Measurements from ENCODE around the gene AKAP13.

AKAP13 gene

GRCh38 chr15:85388566-85389305 is 8.3 kb downstream of the AKAP13 start:
- no peaks in the 10 kb centered on the region for H3K36me3 ChIP-seq (replicated peaks)
- no peaks in the 10 kb centered on the region; the same call in 1 of the 2 replicates for H3K4me1 ChIP-seq
- in situ Hi-C loops (cut with MboI; ENCODE audit: low sequenced_read_pairs), result no loop called here
- no peaks in the 10 kb centered on the region for H3K9me3 ChIP-seq
- DNase-seq (ENCODE audit: low spot score in 2 of 2), result no peak
- no peaks in the 10 kb centered on the region for H3K27me3 ChIP-seq (ENCODE audit: low read depth)
- H3K4me3 ChIP-seq, result no peak overlapping the region

DNA sequence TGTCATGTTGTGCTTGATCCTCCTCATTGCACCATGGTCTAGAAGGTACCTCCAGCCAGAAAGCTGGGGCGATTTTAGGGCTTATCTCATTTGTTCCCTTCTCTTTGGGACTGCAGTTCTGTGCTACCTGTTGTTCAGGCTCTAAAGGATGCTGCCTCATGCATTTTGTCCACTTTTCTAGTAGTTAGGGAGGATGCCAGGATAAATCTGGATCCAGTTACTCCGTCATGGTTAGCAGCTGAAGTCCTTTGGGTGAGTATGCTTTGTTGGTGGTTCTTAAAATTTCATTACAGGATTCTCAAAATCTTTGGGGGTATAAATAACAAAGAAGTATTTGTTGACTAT is 8.9 kb downstream of the AKAP13 start:
- H3K36me3 ChIP-seq (replicated peaks), result no peaks in the 10 kb centered on the region

DNA sequence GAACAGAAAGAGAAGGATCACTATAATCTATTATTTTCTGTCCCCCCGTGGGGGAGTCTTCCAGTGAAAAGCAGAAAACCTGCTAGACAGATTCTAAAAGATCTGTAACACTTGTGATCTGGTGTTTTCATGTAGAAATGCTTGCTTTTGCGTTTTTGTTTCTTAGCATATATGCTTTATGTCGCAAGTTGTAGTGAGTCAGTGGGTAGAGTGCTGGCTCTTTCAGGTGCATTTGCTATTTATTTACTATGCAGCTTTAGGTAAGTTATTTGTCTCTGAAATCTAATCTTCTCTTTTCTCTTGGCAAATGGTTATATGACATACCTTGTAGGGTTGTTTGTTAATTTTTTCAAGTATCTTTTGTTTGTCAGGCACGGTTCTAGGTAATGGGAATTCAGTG is 9.4 kb downstream of the AKAP13 start:
- in situ Hi-C loops (cut with MboI; ENCODE audit: low sequenced_read_pairs), result no loop called here
- Histone ChIP-seq H3K4me1 (peaks cover 6% of the 10 kb centered on the region), H3K27me3 (ENCODE audit: low read depth) (no peaks in the 10 kb centered on the region), H3K36me3 (replicated peaks) (no peaks in the 10 kb centered on the region), H3K9me3 (no peaks in the 10 kb centered on the region), H3K4me3 (no peak overlapping the region)
- no peak for DNase-seq (ENCODE audit: low spot score in 2 of 2)

More for the DNA sequence above, 8.9 kb downstream of the AKAP13 start:
- in situ Hi-C loops (cut with MboI; ENCODE audit: low sequenced_read_pairs), result no loop called here
- peaks cover 1% of the 10 kb centered on the region for H3K4me1 ChIP-seq
- no peaks in the 10 kb centered on the region for H3K27me3 ChIP-seq (ENCODE audit: low read depth)
- no peak overlapping the region for H3K4me3 ChIP-seq
- H3K9me3 ChIP-seq, result no peaks in the 10 kb centered on the region
- no peak for DNase-seq (ENCODE audit: low spot score in 2 of 2)

DNA sequence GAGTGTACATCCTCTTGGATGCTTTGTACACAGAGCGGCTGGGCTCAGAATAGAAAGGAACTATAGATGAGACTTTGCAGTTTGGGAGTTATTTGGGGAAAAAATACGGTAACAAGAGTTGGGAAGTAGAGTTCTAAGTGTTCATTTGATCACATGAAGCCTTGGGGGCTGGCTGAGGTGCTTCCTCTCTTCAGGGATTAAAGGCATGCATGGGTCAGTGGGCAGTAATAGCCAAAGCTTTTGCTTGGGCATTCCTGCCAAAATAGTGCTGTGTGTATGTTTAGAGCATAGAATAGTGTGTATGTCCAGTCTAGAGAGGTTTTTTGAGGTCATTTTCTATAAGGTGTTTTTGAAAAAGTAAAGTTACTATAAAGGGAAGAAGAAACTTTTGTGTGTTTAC is 12.8 kb downstream of the AKAP13 start:
- DNase-seq (ENCODE audit: low spot score in 2 of 2), result no peak
- H3K9me3 ChIP-seq, result no peaks in the 10 kb centered on the region
- peaks cover 15% of the 10 kb centered on the region for H3K4me1 ChIP-seq
- in situ Hi-C loops (cut with MboI; ENCODE audit: low sequenced_read_pairs), result no loop called here
- no peaks in the 10 kb centered on the region for H3K36me3 ChIP-seq (replicated peaks)
- no peak overlapping the region for H3K4me3 ChIP-seq
- H3K27me3 ChIP-seq (ENCODE audit: low read depth), result no peaks in the 10 kb centered on the region

DNA sequence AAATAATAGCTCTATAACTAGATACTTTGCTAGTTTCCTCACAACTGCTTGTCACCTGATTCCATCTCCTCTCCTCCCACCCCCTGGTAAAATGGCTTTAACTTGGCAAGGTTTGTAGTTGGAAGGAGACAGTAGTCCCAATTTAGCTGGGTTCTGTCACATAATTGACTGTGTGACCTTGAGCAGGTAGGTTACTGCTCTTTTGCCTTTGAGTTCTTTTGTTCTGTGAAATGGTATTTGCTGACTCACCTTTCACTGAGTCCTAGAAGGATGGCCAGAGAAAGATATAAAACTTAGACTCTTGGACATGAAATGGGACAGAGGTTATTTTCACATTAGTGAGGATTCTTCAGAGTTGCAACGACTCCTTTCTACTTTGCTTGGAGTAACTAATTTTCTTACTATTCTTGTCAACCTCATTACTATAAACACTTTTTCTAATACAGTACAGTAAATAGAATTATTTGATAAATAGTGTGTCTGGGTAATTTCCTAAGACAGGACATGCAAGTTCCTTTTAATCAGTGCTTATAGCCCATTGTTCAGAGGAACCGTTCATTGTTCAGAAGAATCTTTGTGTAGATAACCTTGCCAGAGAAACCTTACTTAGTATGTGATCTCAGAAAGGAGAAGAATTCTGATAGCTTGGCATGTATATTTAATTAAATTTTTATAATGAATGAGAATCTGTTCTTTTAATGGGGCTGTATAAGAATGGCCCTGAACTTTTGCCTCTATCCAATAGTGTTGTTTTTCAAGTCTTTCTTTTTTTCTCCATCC is 14.3 kb downstream of the AKAP13 start:
- peak in 1 of 2 experiments; percentile 15 for DNase-seq (ENCODE audit: low spot score in 2 of 2)
- Histone ChIP-seq H3K36me3 (replicated peaks) (no peaks in the 10 kb centered on the region), H3K9me3 (no peaks in the 10 kb centered on the region), H3K4me3 (no peak overlapping the region), H3K27me3 (ENCODE audit: low read depth) (no peaks in the 10 kb centered on the region), H3K4me1 (peaks cover 15% of the 10 kb centered on the region)
- in situ Hi-C loops (cut with MboI; ENCODE audit: low sequenced_read_pairs), result no loop called here

GRCh38 chr15:85396554-85396953 is 16.2 kb downstream of the AKAP13 start:
- Histone ChIP-seq H3K4me1 (peaks cover 20% of the 10 kb centered on the region), H3K27me3 (ENCODE audit: low read depth) (no peaks in the 10 kb centered on the region), H3K36me3 (replicated peaks) (no peaks in the 10 kb centered on the region), H3K4me3 (no peak overlapping the region), H3K9me3 (no peaks in the 10 kb centered on the region)
- no peak for DNase-seq (ENCODE audit: low spot score in 2 of 2)
- in situ Hi-C loops (cut with MboI; ENCODE audit: low sequenced_read_pairs), result no loop called here

DNA sequence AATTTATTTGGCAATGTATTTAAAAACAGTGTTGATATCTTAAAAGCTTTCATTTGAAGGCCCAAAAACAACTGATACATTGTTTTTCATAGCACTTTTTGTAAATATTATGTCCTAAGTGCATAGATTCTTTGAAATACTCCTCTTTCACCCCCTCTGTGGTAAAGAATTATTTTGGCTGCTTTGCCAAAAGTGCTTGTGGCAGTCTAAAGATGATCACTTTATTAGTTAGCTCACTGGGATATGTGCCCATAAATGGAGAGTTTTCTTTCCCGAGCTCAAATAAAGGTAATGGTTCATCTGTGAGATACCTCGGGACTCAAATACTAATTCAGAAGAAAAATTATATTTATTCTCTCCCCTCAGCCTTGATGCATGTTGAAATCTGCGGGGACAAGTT is 16.7 kb downstream of the AKAP13 start:
- no peak for DNase-seq (ENCODE audit: low spot score in 2 of 2)
- peaks cover 26% of the 10 kb centered on the region for H3K4me1 ChIP-seq
- no peaks in the 10 kb centered on the region for H3K9me3 ChIP-seq
- H3K4me3 ChIP-seq, result no peak overlapping the region
- H3K27me3 ChIP-seq (ENCODE audit: low read depth), result no peaks in the 10 kb centered on the region
- no peaks in the 10 kb centered on the region for H3K36me3 ChIP-seq (replicated peaks)
- in situ Hi-C loops (cut with MboI; ENCODE audit: low sequenced_read_pairs), result no loop called here

GRCh38 chr15:85397926-85398325 is 17.5 kb downstream of the AKAP13 start:
- no peak for DNase-seq (ENCODE audit: low spot score in 2 of 2)
- in situ Hi-C loops (cut with MboI; ENCODE audit: low sequenced_read_pairs), result no loop called here

GRCh38 chr15:85398822-85399221 is 18.4 kb downstream of the AKAP13 start:
- H3K9me3 ChIP-seq, result no peaks in the 10 kb centered on the region
- H3K36me3 ChIP-seq (replicated peaks), result no peaks in the 10 kb centered on the region
- no peaks in the 10 kb centered on the region for H3K27me3 ChIP-seq (ENCODE audit: low read depth)
- DNase-seq (ENCODE audit: low spot score in 2 of 2), result no peak
- peaks cover 43% of the 10 kb centered on the region for H3K4me1 ChIP-seq
- in situ Hi-C loops (cut with MboI; ENCODE audit: low sequenced_read_pairs), result no loop called here
- H3K4me3 ChIP-seq, result no peak overlapping the region

More at GRCh38 chr15:85397926-85398325, 17.5 kb downstream of the AKAP13 start:
- H3K9me3 ChIP-seq, result no peaks in the 10 kb centered on the region
- H3K4me3 ChIP-seq, result no peak overlapping the region
- peaks cover 34% of the 10 kb centered on the region for H3K4me1 ChIP-seq
- no peaks in the 10 kb centered on the region for H3K36me3 ChIP-seq (replicated peaks)
- H3K27me3 ChIP-seq (ENCODE audit: low read depth), result no peaks in the 10 kb centered on the region

GRCh38 chr15:85399627-85400026 is 19.2 kb downstream of the AKAP13 start:
- in situ Hi-C loops (cut with MboI; ENCODE audit: low sequenced_read_pairs), result no loop called here
- Histone ChIP-seq H3K9me3 (no peaks in the 10 kb centered on the region), H3K36me3 (replicated peaks) (no peaks in the 10 kb centered on the region), H3K4me1 (peaks cover 46% of the 10 kb centered on the region), H3K4me3 (no peak overlapping the region), H3K27me3 (ENCODE audit: low read depth) (no peaks in the 10 kb centered on the region)
- DNase-seq (ENCODE audit: low spot score in 2 of 2), result no peak

DNA sequence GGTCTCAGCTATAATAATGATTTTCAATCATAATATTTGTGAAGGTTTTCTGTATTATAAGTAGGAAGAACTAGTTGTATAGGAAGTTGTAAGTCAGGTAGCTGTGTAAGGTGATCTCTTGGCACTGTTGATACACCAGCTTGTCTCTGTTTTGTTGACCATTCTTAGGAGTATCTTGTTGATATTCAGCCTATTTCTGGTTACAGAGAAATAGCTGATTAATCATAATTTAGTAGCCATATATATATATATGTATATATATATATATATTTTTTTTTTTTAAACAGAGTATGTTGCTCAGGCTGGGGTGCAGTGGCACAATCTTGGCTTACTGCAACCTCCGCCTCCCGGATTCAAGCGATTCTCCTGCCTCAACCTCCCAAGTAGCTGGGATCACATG is 20.2 kb downstream of the AKAP13 start:
- no peak for DNase-seq (ENCODE audit: low spot score in 2 of 2)
- in situ Hi-C loops (cut with MboI; ENCODE audit: low sequenced_read_pairs), result no loop called here
- Histone ChIP-seq H3K4me1 (peaks cover 43% of the 10 kb centered on the region), H3K36me3 (replicated peaks) (no peaks in the 10 kb centered on the region), H3K4me3 (no peak overlapping the region), H3K9me3 (no peaks in the 10 kb centered on the region), H3K27me3 (ENCODE audit: low read depth) (no peaks in the 10 kb centered on the region)

DNA sequence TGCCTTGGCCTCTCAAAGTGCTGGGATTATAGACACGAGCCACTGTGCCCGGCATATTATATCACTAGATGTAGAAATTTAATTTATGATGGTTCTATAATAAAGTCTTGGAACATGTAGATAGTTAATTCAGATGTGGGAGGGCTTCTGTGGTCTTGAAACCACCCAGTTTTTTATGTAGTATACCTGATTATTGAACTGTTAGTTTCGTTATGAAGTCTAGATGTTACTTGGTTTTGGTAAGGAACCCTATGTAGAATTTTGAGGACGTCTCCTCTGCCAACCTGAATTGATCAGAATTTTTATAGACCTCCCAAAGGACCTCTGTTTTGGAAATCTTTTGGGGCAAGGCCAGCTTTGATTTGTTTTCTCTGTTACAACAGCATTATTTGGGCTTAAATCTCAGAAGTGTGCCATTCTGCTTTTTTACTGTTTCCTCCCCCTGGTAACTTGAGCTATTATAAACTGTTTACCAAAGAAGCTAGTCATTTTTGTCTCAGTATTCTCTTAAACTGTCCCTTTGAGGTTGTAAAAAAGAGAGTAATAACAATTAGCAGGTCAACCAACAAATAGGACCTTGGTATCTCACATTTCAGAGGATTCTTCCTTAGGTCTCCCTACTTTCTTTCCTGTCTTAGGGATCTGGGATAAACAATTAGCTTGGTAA is 20.8 kb downstream of the AKAP13 start:
- Histone ChIP-seq H3K9me3 (no peaks in the 10 kb centered on the region), H3K27me3 (ENCODE audit: low read depth) (no peaks in the 10 kb centered on the region), H3K36me3 (replicated peaks) (no peaks in the 10 kb centered on the region), H3K4me1 (peaks cover 49% of the 10 kb centered on the region), H3K4me3 (no peak overlapping the region)
- no peak for DNase-seq (ENCODE audit: low spot score in 2 of 2)
- in situ Hi-C loops (cut with MboI; ENCODE audit: low sequenced_read_pairs), result no loop called here

DNA sequence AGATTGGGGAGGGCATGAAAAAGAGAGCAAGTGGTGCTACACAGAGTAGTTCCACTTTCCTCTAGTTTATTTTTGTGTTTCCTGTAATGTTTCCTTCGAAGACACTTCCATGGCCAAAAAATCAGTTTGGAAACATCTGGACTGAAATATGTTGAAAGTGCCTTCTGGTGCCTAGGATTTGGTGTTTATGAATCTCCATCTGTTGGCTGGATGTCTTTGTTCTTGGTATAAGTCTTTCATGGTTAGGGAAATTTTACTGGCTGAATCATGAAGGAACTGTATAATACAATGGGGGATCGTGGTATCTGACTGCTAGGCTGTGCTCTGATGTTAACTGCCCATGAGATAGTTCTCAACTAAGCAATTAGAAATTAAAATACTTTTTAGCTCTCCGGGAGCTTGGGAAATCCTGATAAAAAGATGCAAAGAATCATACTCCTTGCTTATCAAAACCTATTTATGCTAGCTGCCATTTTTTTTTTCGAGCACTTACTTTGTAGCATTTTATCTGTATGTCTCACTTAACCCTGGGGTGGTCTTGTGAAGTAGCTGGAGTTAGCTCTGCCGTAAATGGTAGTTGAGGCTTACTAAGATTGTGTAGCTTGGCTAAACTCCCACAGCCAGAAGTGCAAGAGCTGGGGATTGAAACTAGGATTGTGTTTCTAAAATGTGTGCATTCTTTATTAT is 21.9 kb downstream of the AKAP13 start:
- in situ Hi-C loops (cut with MboI; ENCODE audit: low sequenced_read_pairs), result no loop called here
- H3K4me3 ChIP-seq, result no peak overlapping the region
- no peaks in the 10 kb centered on the region for H3K9me3 ChIP-seq
- peaks cover 57% of the 10 kb centered on the region for H3K4me1 ChIP-seq
- peak in 1 of 2 experiments; percentile 65 for DNase-seq (ENCODE audit: low spot score in 2 of 2)
- no peaks in the 10 kb centered on the region for H3K27me3 ChIP-seq (ENCODE audit: low read depth)
- no peaks in the 10 kb centered on the region for H3K36me3 ChIP-seq (replicated peaks)
